ENCODE measurements around the gene KRT78.

KRT78 gene

DNA sequence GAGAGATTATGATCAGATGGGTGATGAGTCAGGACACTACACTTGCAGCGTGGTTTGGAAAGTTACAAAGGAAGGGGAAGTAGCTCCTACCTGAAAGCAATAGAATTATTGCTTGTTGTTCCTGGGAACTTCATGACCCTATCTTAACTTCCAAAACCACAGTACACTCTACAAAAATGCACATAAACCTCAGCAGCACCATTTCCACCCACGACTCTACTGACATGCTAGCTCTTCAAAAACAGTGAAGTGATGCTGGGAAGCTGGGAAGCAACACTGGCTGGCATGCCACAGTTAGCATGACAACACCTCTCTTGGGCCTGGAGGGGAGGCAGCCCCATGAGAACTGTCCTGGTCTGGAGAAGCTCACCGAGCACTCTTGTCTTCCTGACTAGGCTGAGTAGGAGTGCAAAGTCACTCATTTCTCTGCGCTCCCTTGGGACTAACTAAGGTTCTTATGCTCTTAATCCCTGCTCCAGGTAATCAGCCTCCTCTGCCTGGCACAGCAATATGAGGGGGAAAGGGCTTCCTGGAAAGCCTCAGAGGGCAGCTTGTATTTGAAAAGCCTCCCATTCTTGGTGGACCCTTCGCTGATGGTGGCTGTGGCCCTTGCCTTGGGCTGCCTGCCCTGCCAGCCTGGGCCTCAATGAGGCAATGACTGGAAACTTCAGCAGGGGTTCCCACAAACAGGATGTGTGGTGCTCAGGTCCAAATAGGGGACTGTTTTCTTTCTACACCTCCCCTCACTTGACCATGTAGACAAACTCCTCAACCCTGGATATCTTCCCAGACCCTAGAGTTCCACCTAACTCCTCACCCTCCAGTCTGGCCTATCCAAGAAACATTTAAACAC, 54.1 kb downstream of the KRT78 start:
- DNase-seq: no peak

DNA sequence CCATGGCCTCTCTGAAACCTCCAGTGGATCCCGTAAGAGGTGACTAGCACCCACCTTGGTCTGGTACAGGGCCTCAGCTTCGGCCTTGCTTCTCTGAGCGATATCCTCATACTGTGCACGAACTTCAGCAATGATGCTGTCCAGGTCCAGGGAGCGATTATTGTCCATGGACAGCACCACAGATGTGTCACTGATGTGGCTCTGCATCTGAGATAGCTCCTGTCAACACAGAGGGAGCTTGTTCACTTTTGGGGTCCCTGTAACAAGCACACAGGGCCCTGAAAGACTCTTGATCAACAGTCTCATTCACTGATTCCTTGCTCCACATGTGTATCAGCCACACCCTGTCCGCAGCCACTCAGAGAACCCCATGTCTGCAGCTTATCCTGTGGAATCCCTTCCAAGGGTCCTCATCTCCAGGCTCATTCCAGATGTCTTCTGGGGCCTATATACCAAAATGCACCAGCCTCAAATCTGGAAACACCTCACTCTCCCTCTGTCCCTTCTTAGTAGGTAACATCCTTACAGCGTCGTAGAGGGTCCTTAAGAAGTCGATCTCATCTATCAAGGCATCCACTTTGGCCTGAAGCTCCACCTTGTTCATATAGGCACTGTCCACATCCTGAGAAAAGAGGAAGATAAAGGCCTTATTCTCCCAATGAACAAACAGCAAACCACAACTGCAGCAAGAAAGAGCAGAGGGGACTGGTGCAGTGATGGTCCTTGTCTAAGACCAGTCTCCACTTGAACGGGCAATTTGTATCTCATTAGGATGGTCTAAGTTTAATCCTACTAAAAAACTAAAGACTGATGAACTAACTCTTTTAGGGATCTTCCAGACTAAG, 56.4 kb downstream of the KRT78 start:
- DNase-seq: no peak

DNA sequence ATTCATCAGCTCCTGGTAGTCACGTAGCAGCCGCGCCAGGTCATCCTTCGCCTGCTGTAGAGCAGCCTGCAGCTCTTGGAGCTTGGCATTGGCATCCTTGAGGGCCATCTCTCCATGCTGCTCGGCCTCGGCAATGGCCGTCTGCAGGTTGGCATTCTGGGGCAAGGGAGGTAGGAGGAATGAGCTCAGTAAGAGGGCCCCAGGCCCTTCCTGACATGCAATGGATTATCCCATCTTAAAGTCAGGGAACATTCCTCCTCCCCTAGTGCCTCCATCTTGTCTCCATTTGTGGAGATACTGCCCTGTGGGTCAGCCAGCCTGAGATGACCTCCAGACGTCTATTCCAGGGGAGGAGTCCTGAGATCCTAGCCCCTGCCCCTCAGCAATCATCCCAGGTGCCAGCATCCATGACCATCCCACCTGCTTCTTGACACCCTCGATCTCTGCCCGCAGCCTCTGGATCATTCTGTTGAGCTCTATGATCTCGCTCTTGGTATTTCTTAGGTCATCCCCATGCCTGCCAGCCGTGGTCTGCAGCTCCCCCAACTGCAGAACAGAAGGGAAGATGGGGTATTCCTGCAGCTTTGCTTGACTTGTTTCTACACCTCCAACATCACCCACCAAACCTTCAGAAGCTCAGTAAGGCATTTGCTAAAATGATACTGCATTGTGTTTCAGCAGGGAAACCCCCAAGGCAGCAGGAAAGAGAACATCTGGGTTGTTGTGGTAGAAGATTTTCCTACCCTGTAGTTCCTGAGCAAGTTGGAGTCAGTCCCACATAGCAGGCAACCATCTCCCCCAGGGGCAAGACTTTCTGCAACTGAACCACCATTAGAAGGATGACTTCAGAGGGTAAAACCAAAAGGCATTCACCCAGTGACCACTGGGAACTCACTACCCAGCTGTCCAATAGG, 57.3 kb downstream of the KRT78 start:
- DNase-seq: no peak

DNA sequence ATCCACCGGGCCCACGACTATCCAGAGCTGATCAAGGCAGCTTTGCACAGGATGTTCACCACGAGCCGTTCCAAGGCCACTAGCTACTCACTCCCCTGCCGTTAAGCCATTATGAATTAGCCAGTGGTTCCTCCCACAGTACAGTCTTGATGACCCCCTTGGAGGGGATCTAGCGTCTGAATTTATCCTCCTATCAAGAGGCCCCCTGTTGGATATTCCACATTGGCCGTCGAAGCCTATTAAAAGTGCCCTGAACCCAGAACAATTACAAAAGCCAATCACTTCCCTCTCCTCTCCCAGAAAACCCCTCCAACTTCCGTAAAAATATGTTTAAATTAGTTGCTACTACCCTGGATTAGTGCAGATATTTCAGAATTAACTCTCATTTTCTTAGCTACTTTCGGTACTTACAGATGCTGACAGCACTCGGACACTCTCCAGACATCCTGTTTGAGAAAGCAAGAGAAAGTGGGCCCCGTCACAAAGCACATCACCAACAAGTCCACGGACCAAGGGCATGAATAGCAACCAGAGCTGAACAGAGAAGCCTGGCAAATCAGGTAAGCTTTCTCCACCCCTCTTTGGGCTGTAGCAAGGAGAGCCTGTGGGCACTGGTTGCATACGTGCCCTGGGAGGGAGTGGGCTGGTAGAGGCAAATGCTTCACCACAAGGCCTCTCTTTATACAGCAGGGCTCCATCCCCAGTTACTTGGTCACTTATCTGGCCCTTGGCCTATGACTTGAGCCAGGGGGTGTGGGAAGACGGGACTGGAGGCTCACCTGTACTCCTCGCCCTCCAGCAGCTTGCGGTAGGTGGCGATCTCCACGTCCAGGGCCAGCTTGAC, 58.1 kb downstream of the KRT78 start:
- DNase-seq: no peak

DNA sequence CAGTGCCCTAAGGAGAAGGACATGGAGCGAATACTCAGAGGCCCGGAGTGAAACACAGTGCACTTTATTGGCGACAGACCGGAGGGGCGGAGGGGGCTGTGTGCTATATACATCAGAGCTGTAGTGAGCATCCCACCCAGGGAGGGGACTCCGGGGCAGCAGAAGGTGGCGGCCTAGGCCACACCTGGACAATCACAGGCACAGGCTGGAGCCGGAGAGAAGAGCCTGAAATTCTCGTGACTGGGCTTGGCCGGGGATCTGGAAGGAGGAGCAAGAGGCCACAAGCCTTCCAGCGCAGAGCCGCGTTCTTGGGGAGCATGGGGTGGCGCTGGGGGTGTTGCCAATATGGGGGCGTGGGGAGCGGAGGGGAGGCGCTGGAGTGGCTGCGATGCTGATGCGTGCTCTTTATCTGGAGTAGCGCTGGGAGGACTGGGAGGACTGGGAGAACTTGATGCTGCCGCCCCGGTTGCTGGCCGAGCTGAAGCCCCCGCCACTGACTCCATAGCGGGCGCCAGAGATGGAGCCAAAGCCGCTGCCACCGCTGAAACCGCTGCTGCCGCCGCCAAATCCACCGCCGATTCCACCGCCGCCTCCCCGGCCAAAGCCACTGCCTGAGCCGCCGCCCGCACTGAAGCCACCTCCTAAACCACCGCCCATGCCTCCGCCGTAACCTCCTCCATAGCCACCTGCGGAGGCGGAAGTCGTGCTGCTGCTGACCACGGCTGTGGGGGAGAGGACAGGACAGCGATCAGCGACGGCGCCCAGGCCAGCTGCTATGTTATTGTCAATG, 59.0 kb downstream of the KRT78 start:
- DNase-seq: peak; percentile 6

DNA sequence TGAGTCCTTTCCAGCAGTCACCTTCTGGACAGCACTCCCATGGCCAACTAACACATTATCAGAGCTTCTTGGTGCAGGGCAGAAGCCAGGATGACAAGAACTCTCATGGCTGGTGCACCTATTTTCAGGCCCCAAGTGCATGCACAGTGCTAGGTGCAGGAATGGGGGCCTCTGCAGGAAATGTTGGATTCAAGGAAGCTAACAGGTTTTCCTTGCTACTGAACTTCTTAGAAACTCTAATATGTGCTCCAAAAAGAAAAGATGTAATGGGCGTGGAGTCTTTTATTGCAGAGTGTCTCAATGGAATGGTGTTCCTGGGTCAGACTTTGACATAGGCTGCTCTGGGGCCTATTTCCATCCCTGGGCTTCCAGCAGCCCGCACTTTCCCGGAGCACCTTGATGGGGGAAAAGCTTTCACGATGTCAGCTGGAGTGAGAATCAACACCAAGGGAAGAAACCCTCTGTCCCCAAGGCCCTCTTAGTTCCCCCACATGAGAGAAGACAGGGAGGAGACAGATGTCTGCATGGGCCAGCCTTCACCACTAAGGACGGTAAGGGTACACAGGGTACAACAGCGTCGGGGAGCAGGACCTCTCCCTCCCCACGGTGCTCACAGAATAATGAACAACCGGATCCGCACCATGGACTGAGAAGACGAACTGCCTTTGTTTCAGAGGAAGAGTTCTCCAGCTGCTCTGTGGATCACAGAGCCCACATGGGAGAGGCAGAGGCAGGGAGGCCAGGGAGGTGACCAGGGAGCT, 59.7 kb downstream of the KRT78 start:
- DNase-seq: no peak

DNA sequence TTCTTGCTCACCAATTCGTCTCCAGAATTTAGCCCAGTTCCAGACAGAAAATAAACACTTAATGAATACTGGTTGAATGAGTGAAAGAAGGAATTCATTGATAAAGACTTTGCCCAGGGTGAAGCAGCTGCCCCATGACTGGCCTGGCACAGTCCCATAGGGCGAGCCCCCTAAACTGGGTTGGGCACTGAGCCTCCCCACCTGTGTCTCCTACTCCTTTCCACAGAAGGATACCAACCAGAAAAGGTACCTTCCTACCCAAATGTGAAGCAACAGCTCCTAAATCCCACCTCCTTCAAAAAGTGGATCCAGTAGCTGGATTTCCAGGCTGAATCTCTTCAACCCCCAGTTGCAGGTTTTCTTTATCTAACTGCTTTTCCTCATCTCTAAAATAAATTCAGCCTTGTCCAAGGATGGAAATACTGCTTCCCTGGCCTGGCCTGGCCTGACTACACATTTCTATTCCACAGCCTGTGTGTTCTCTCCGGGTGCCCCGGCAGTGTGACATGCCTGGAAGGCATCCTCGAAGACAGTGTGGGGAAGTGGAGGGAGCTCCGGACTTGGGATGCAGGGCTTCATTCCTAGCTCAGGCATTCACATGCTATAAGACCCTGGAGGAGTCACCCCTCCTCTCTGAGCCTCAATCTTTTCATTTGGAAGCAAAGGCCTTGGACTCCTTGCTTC, 60.5 kb downstream of the KRT78 start:
- DNase-seq: no peak

Data from CD4-positive, alpha-beta T cell treated with Interleukin-6 for 4 hours (primary cell).